ENCODE data around the gene FCHO2. TPM values are rescaled to one million over a fixed set of nuclear protein-coding genes. Genes with fewer than 3 reads are reported as not detected.

FCHO2 gene
- total RNA-seq, 2 donors from 2014 or later, result 16.8 to 18.5 TPM

- Mint-ChIP-seq H3K27ac (no peak overlapping the region), H3K36me3 (ENCODE audit: low read depth) (no peaks in the 10 kb centered on the region), H3K27me3 (ENCODE audit: insufficient read depth) (peaks cover 18% of the 10 kb centered on the region), H3K9me3 (peaks cover 5% of the 10 kb centered on the region), H3K4me3 (no peak overlapping the region), H3K4me1 (no peaks in the 10 kb centered on the region)
- H3K4me3 ChIP-seq (ENCODE audit: low read length), result no peak overlapping the region
- no peak for DNase-seq
- no peaks in the 10 kb centered on the region for H3K4me1 ChIP-seq (ENCODE audit: control insufficient read depth, insufficient read depth, low read length)
- H3K9ac ChIP-seq (ENCODE audit: extremely low read depth, low read length, poor library complexity, severe bottlenecking), result no peak overlapping the region
- no peaks in the 10 kb centered on the region for H3K36me3 ChIP-seq (ENCODE audit: control insufficient read depth, insufficient read depth, low read length)
- TF ChIP-seq, protein P1, sequence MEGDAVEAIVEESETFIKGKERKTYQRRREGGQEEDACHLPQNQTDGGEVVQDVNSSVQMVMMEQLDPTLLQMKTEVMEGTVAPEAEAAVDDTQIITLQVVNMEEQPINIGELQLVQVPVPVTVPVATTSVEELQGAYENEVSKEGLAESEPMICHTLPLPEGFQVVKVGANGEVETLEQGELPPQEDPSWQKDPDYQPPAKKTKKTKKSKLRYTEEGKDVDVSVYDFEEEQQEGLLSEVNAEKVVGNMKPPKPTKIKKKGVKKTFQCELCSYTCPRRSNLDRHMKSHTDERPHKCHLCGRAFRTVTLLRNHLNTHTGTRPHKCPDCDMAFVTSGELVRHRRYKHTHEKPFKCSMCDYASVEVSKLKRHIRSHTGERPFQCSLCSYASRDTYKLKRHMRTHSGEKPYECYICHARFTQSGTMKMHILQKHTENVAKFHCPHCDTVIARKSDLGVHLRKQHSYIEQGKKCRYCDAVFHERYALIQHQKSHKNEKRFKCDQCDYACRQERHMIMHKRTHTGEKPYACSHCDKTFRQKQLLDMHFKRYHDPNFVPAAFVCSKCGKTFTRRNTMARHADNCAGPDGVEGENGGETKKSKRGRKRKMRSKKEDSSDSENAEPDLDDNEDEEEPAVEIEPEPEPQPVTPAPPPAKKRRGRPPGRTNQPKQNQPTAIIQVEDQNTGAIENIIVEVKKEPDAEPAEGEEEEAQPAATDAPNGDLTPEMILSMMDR (conservative IDR thresholded peaks at IDR 0.05), result no peak
- 97 to 100% methylated on average over 1 of the region's 1 CpG for WGBS, 2 experiments (ENCODE audit: insufficient coverage in 1 of 2, insufficient read length in 1 of 2)
- H3K27ac ChIP-seq (ENCODE audit: low read depth, low read length), result no peak overlapping the region
- H3K9me3 ChIP-seq (ENCODE audit: control insufficient read depth, low read length), result peaks cover 5% of the 10 kb centered on the region
- H3K27me3 ChIP-seq (ENCODE audit: control insufficient read depth, insufficient read depth, low read length, poor library complexity, severe bottlenecking), result peaks cover 13% of the 10 kb centered on the region
These were observed 155.7 kb downstream of the FCHO2 start for GRCh38 chr5:73111536-73111935.

DNA sequence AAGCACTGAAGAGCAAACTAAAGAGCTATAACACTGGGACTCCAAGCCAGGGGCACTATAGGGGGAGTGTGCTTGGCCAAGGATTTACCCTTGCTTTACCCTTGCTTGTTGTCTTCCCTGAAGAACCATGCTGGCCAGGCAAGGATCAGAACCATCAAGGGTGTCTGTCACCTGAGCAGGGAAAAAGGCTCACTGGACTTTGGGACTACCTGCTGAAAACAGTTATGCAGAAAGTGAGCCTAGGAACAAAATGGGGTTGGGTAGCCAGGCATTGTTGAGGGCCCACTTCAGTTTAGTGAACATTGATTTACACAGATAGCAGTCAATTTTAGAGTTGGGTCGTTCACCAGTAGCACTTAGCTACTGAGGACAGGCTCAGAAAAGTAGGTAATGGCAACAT is 156.5 kb downstream of the FCHO2 start:
- Histone ChIP-seq H3K27me3 (ENCODE audit: control insufficient read depth, insufficient read depth, low read length, poor library complexity, severe bottlenecking) (peaks cover 21% of the 10 kb centered on the region), H3K9ac (ENCODE audit: extremely low read depth, low read length, poor library complexity, severe bottlenecking) (no peak overlapping the region), H3K4me1 (ENCODE audit: control insufficient read depth, insufficient read depth, low read length) (no peaks in the 10 kb centered on the region), H3K9me3 (ENCODE audit: control insufficient read depth, low read length) (peaks cover 5% of the 10 kb centered on the region), H3K4me3 (ENCODE audit: low read length) (no peak overlapping the region), H3K36me3 (ENCODE audit: control insufficient read depth, insufficient read depth, low read length) (no peaks in the 10 kb centered on the region), H3K27ac (ENCODE audit: low read depth, low read length) (no peak overlapping the region)
- TF ChIP-seq, protein P1 (conservative IDR thresholded peaks at IDR 0.05), result no peak
- no peak overlapping the region for H3K27ac Mint-ChIP-seq
- 85 to 90% methylated on average over 1 of the region's 1 CpG for WGBS, 2 experiments (ENCODE audit: insufficient coverage in 1 of 2, insufficient read length in 1 of 2)
- H3K36me3 Mint-ChIP-seq (ENCODE audit: low read depth), result no peaks in the 10 kb centered on the region
- peaks cover 25% of the 10 kb centered on the region for H3K27me3 Mint-ChIP-seq (ENCODE audit: insufficient read depth)
- no peaks in the 10 kb centered on the region for H3K4me1 Mint-ChIP-seq
- no peak overlapping the region for H3K4me3 Mint-ChIP-seq
- no peak for DNase-seq
- H3K9me3 Mint-ChIP-seq, result peaks cover 5% of the 10 kb centered on the region

GRCh38 chr5:73114044-73114688 is 158.3 kb downstream of the FCHO2 start:
- WGBS, 2 experiments (ENCODE audit: insufficient coverage in 1 of 2, insufficient read length in 1 of 2), result 91% methylated on average over 3 of the region's 3 CpGs; no CpG with 5 or more reads in 1 of the 2 experiments
- Histone ChIP-seq H3K9me3 (ENCODE audit: control insufficient read depth, low read length) (no peaks in the 10 kb centered on the region), H3K4me1 (ENCODE audit: control insufficient read depth, insufficient read depth, low read length) (no peaks in the 10 kb centered on the region), H3K4me3 (ENCODE audit: low read length) (no peak overlapping the region), H3K27ac (ENCODE audit: low read depth, low read length) (no peak overlapping the region), H3K27me3 (ENCODE audit: control insufficient read depth, insufficient read depth, low read length, poor library complexity, severe bottlenecking) (peaks cover 39% of the 10 kb centered on the region), H3K9ac (ENCODE audit: extremely low read depth, low read length, poor library complexity, severe bottlenecking) (no peak overlapping the region), H3K36me3 (ENCODE audit: control insufficient read depth, insufficient read depth, low read length) (no peaks in the 10 kb centered on the region)
- Mint-ChIP-seq H3K9me3 (no peaks in the 10 kb centered on the region), H3K27me3 (ENCODE audit: insufficient read depth) (peaks cover 35% of the 10 kb centered on the region), H3K36me3 (ENCODE audit: low read depth) (no peaks in the 10 kb centered on the region), H3K4me3 (no peak overlapping the region), H3K27ac (no peak overlapping the region), H3K4me1 (no peaks in the 10 kb centered on the region)
- no peak for DNase-seq
- TF ChIP-seq, protein P1 (conservative IDR thresholded peaks at IDR 0.05), result no peak
